ENCODE data around the gene KCNQ1OT1. TPM values are rescaled to one million over a fixed set of nuclear protein-coding genes. Genes with fewer than 3 reads are reported as not detected.

Gene KCNQ1OT1
- total RNA-seq, 1 experiment from 2014 or later: 1.2 TPM

DNA sequence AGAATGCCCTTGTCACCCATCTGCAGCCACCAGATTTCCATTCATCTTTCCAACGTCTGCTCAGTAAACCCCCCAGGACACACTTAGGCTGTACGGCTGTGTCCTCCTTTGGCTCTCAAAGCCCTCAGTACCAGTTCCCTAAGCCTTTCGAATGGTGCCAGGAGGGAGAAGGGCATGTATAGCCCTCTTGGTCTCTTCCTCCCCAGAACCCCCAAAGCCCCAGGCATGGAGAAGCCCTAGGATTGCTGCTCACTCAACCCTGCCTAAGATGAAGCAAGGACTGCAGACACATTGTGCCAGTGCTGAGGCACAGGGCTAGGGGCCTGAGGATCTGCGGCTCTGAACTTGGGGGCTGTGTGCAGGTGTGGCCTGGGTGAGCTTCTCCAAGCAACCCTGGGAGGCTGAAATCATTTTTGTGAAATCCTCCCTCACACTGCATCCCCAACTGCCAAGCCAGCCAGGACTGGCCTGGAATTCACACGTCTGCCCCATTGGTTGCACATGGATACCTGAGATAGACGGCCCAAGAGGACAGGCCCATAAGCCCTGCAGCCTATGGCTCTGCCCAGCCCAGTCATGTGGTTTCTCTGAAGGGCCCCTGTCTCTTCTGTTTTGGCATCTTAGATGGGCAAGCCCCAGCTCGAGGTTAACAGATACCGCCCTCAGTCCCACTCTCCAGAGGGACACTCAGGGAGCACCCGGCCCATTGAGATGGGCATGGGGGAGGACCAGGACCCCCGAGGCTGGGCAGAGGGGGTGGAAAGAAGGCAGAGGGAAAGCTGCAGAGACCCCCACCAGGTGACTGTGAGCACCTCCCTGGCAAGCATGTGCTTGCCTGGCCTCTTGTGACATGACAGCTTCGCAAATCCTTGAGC, 34.0 kb downstream of the KCNQ1OT1 start:
- Mint-ChIP-seq H3K27ac (no peak overlapping the region), H3K4me1 (no peaks in the 10 kb centered on the region), H3K36me3 (ENCODE audit: insufficient read depth in 1 of 3, low read depth in 3 of 3) (peaks cover 25 to 46% (median 34%) of the 10 kb centered on the region in 3 experiments), H3K9me3 (peaks cover 24 to 30% of the 10 kb centered on the region in 2 experiments), H3K27me3 (ENCODE audit: low read depth) (peaks cover 47% of the 10 kb centered on the region), H3K4me3 (no peak overlapping the region)
- H4K20me1 ChIP-seq (ENCODE audit: control insufficient read depth, insufficient read depth, insufficient read length): no peaks in the 10 kb centered on the region
- H4K5ac ChIP-seq (ENCODE audit: insufficient read length, low read depth, low read length): no peak overlapping the region
- H2BK120ac ChIP-seq (ENCODE audit: low read depth, low read length, poor library complexity, severe bottlenecking): no peak overlapping the region
- no peak overlapping the region for H2BK5ac ChIP-seq (ENCODE audit: insufficient read length, low read length)
- peaks cover 8% of the 10 kb centered on the region for H3K9me3 ChIP-seq (ENCODE audit: control insufficient read depth, low read depth, low read length)
- no CpG with 5 or more reads among the region's 11 CpGs for WGBS (ENCODE audit: extremely low coverage, insufficient read length, low lambda C conversion rate)
- H3K23ac ChIP-seq (ENCODE audit: insufficient read length, low read depth, low read length): no peak overlapping the region
- H2BK20ac ChIP-seq (ENCODE audit: low read depth, low read length, poor library complexity, severe bottlenecking): no peak overlapping the region
- no peak overlapping the region for H3K4ac ChIP-seq (ENCODE audit: low read depth, low read length)
- H2AK5ac ChIP-seq (ENCODE audit: insufficient read length, low read length): no peak overlapping the region
- H2BK12ac ChIP-seq (ENCODE audit: insufficient read length, low read depth, low read length): no peak overlapping the region
- H3T11ph ChIP-seq (ENCODE audit: low read length): no peak overlapping the region
- H3K23me2 ChIP-seq (ENCODE audit: insufficient read length, low read depth, low read length, poor library complexity, severe bottlenecking): no peaks in the 10 kb centered on the region
- H3K27me3 ChIP-seq (ENCODE audit: insufficient read depth, low read length): no peaks in the 10 kb centered on the region; the same call in 1 of the 2 replicates
- no peaks in the 10 kb centered on the region for H3K4me1 ChIP-seq (ENCODE audit: insufficient read depth, low read length)
- no peak overlapping the region for H3K56ac ChIP-seq (ENCODE audit: insufficient read length, low read depth, low read length)
- no peak overlapping the region for H3K9ac ChIP-seq (ENCODE audit: extremely low read depth, insufficient read length, low read length)
- H3K14ac ChIP-seq (ENCODE audit: insufficient read depth, low read length): no peak overlapping the region
- H3K79me1 ChIP-seq (ENCODE audit: insufficient read depth, low read depth, low read length, poor library complexity, severe bottlenecking): no peaks in the 10 kb centered on the region
- no peak overlapping the region for H3K4me2 ChIP-seq (ENCODE audit: insufficient read depth, insufficient read length, low read length)
- TF ChIP-seq, protein P1, sequence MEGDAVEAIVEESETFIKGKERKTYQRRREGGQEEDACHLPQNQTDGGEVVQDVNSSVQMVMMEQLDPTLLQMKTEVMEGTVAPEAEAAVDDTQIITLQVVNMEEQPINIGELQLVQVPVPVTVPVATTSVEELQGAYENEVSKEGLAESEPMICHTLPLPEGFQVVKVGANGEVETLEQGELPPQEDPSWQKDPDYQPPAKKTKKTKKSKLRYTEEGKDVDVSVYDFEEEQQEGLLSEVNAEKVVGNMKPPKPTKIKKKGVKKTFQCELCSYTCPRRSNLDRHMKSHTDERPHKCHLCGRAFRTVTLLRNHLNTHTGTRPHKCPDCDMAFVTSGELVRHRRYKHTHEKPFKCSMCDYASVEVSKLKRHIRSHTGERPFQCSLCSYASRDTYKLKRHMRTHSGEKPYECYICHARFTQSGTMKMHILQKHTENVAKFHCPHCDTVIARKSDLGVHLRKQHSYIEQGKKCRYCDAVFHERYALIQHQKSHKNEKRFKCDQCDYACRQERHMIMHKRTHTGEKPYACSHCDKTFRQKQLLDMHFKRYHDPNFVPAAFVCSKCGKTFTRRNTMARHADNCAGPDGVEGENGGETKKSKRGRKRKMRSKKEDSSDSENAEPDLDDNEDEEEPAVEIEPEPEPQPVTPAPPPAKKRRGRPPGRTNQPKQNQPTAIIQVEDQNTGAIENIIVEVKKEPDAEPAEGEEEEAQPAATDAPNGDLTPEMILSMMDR (conservative IDR thresholded peaks at IDR 0.05): no peak
- no peak overlapping the region for H4K91ac ChIP-seq (ENCODE audit: insufficient read length, low read depth, low read length)
- no peak overlapping the region for H2AFZ ChIP-seq (ENCODE audit: low read length)
- no peak overlapping the region for H2BK15ac ChIP-seq (ENCODE audit: low read depth, low read length)
- no peaks in the 10 kb centered on the region for H3K79me2 ChIP-seq (ENCODE audit: insufficient read depth, low read length)
- H4K8ac ChIP-seq (replicated peaks; ENCODE audit: insufficient read length, low read depth, low read length): no peak overlapping the region
- no peak overlapping the region for H3K27ac ChIP-seq (ENCODE audit: insufficient read length, low read depth, low read length)
- peak; percentile 20 for DNase-seq
- no peak overlapping the region for H3K18ac ChIP-seq (ENCODE audit: insufficient read length, low read depth, low read length)
